HFFc6 (cell line): ENCODE data around the gene MYO10. TPM values are rescaled to one million over a fixed set of nuclear protein-coding genes. Genes with fewer than 3 reads are reported as not detected.

Source experiments
- DNase-seq: peaks from one replicate; pipeline ENCODE4 v3.0.0-alpha.2; 2018
- H3K27ac Mint-ChIP-seq: 2 replicates; pipeline ENCODE4 v1.8.0; 2020; ENCODE audit warnings: mild to moderate bottlenecking, mixed read lengths
- H3K27me3 Mint-ChIP-seq: 2 replicates; pipeline ENCODE4 v1.8.0; 2021; ENCODE audit warnings: mild to moderate bottlenecking, moderate library complexity, mixed read lengths; ENCODE audit not compliant: insufficient read depth
- H3K36me3 Mint-ChIP-seq: 2 replicates; pipeline ENCODE4 v1.8.0; 2021; ENCODE audit warnings: low read depth, mixed read lengths
- H3K4me1 Mint-ChIP-seq: 2 replicates; pipeline ENCODE4 v1.8.0; 2020; ENCODE audit warnings: low read depth, mixed read lengths
- H3K4me3 Mint-ChIP-seq: 2 replicates; pipeline ENCODE4 v1.8.0; 2020; ENCODE audit warnings: mild to moderate bottlenecking, moderate library complexity, mixed read lengths
- H3K9me3 Mint-ChIP-seq: 2 replicates; pipeline ENCODE4 v1.8.0; 2020; ENCODE audit warnings: mild to moderate bottlenecking, mixed read lengths
- CTCF ChIP-seq: fragments of 200-600 bp; sonication (generic); IDR thresholded peaks from 2 replicates; pipeline ENCODE4 v1.5.0; 2021; ENCODE audit warnings: antibody characterized with exemption, mild to moderate bottlenecking
- total RNA-seq, 6 experiments: library from RNA; stranded (reverse); fragmentation: NEBNext Ultra II Directional; extraction: Animal tissue kit (Norgen Biotek cat#: 25700); gene quantifications; 2 replicates in 1 of 6; 3 replicates in 5 of 6; pipeline ENCODE4 v1.2.3, GENCODE V29; 2021

The MYO10 gene
- total RNA-seq, 6 experiments from 2014 or later = 99.4 to 142 (median 129) TPM

- H3K9me3 Mint-ChIP-seq = no peaks in the 10 kb centered on the region
Measured at GRCh38 chr5:16754601-16755000, 181.5 kb downstream of the MYO10 start.

DNA sequence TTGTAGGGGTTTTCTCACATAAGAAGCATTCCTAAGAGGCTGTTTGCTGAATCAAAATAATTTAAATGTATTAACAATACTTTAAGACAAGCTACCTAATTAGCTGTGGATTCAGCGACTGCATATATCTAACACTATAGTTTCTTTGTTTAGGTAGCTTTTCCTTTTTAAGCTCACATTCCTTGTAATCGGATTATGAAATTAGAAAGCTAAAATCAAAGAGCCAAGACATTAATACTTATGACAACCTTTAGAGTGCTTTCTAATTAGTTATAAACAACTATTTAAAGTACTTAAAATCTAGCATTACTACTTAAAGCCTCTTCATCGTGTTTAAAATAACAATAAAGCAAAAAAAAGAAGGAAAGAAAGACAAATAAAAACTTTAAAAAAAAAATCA lies 182.0 kb downstream of the MYO10 start:
- Mint-ChIP-seq H3K27ac (no peak overlapping the region), H3K27me3 (peaks cover 8% of the 10 kb centered on the region; the same call in 1 of the 2 replicates), H3K4me3 (no peak overlapping the region), H3K36me3 (peaks cover 23% of the 10 kb centered on the region), H3K9me3 (no peaks in the 10 kb centered on the region), H3K4me1 (no peaks in the 10 kb centered on the region)
- TF ChIP-seq CTCF = no peak
- no peak for DNase-seq

More at GRCh38 chr5:16754601-16755000, 181.5 kb downstream of the MYO10 start:
- no peak overlapping the region for H3K4me3 Mint-ChIP-seq
- TF ChIP-seq CTCF = no peak
- no peaks in the 10 kb centered on the region for H3K4me1 Mint-ChIP-seq
- H3K36me3 Mint-ChIP-seq = peaks cover 27% of the 10 kb centered on the region
- H3K27ac Mint-ChIP-seq = no peak overlapping the region
- DNase-seq = no peak
- peaks cover 8% of the 10 kb centered on the region; the same call in 1 of the 2 replicates for H3K27me3 Mint-ChIP-seq

DNA sequence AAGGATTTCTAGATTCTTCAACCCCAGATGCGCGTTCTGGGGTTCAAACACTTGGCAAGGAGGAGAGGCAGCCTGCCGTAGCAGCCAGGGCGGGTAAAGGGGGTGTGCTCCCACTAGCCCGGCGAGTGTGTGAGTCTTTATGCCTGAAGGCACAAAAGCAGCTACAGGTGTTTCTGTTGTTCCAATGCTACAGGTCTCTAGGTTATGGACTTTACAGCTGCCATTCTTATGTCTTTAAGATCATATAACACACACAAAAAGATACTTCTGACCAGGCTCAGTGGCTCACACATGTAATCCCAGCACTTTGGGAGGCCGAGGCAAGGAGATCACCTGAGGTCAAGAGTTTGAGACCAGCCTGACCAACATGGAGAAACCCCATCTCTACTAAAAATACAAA lies 185.6 kb downstream of the MYO10 start:
- H3K4me1 Mint-ChIP-seq = no peaks in the 10 kb centered on the region
- no peak for DNase-seq
- peaks cover 9% of the 10 kb centered on the region; the same call in 1 of the 2 replicates for H3K27me3 Mint-ChIP-seq
- TF ChIP-seq CTCF = no peak
- H3K4me3 Mint-ChIP-seq = no peak overlapping the region
- no peaks in the 10 kb centered on the region for H3K9me3 Mint-ChIP-seq
- H3K36me3 Mint-ChIP-seq = peaks cover 11% of the 10 kb centered on the region
- no peak overlapping the region for H3K27ac Mint-ChIP-seq

- Mint-ChIP-seq H3K27ac (no peak overlapping the region), H3K36me3 (peaks cover 13% of the 10 kb centered on the region), H3K27me3 (peaks cover 9% of the 10 kb centered on the region; the same call in 1 of the 2 replicates), H3K4me1 (peaks cover 4% of the 10 kb centered on the region), H3K4me3 (no peak overlapping the region), H3K9me3 (no peaks in the 10 kb centered on the region)
- TF ChIP-seq CTCF = no peak
- DNase-seq = no peak
Measured at GRCh38 chr5:16749626-16750025, 186.5 kb downstream of the MYO10 start.

DNA sequence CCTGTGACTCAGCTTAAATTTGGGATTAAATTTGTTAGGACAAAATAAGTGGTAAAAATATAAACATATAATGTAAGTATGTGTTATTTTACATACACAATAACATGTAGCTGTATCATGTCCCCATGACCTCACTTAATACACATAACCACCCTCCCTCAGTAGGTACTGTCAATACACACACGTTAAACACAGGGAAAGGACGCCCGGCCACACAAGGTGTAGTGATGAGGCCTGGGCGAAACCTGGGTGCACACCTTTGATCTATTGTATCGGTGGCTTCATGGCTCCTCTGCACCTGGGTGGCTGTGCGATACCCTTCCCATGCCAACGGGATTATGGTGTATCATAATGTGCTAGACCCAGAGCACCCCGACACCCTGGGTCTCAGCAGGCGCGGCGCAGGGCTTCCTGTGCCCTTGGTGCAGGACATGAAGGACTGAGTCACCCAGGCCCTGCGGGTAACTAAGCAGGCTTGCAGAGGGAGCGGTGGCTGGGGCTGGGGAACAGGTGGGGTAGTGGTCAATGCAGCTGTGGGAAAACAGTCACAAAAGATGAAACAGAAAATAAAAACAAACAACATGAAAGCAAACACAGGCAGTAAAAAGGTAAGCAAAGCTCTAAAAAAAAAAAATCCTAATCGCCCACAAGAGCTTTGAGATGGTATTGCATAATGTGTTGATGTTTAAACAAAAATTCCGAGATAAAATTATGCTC lies 191.8 kb downstream of the MYO10 start:
- H3K27ac Mint-ChIP-seq = peak overlapping the region; percentile 48; the same call in 1 of the 2 replicates
- DNase-seq = no peak
- peaks cover 30% of the 10 kb centered on the region for H3K4me1 Mint-ChIP-seq
- H3K36me3 Mint-ChIP-seq = peaks cover 27% of the 10 kb centered on the region
- H3K27me3 Mint-ChIP-seq = peaks cover 7% of the 10 kb centered on the region
- H3K4me3 Mint-ChIP-seq = no peak overlapping the region
- no peak for TF ChIP-seq CTCF
- H3K9me3 Mint-ChIP-seq = 0 out of 2 replicates have a peak, but pooled peaks cover 5% of the 10 kb centered on the region
